A673 (cell line): ENCODE measurements around the gene ZNF486. TPM values are rescaled to one million over a fixed set of nuclear protein-coding genes. Genes with fewer than 3 reads are reported as not detected.
"Not testable (repeated sequence)": the region's sequence is repeated elsewhere in the genome, so short reads cannot be mapped to it uniquely, and the experiment has no call there.

Source experiments
- BruUV-seq: library from RNA; stranded (reverse); fragments of 400-500 nt; replicated peaks from 2 replicates; lab custom pipeline; 2021; lab: Mats Ljungman, UMichigan
- CTCF ChIA-PET: fragments of 300-600 bp; sonication (Branson Sonifier 250); formaldehyde crosslinking; loops from one replicate; lab custom pipeline; 2022; ENCODE audit warnings: antibody characterized with exemption; lab: Charles Lee
- POLR2A ChIA-PET: fragments of 300-600 bp; sonication (Branson Sonifier 250); formaldehyde crosslinking; loops from one replicate; lab custom pipeline; 2022; ENCODE audit warnings: antibody characterized with exemption; ENCODE audit not compliant: low non-redundant PET; lab: Charles Lee
- DNase-seq: peaks from one replicate; pipeline ENCODE4 v3.0.0-alpha.2; 2015; ENCODE audit warnings: low spot score
- H3K27ac ChIP-seq: fragments of 200-600 bp; sonication (generic); 2 replicates; pipeline ENCODE4 v1.5.1; 2016; ENCODE audit warnings: mixed run types, low read depth, mild to moderate bottlenecking, mixed read lengths, antibody characterized with exemption, low read length; ENCODE audit not compliant: poor library complexity, severe bottlenecking
- H3K27me3 ChIP-seq: fragments of 200-600 bp; sonication (generic); replicated peaks from 2 replicates; pipeline ENCODE4 v1.6.1; 2017; ENCODE audit warnings: mixed run types, low read depth, mild to moderate bottlenecking, mixed read lengths, antibody characterized with exemption, low read length; ENCODE audit not compliant: insufficient read depth, poor library complexity
- H3K36me3 ChIP-seq: fragments of 200-600 bp; sonication (generic); 2 replicates; pipeline ENCODE4 v1.6.1; 2016; ENCODE audit warnings: mixed run types, mild to moderate bottlenecking, mixed read lengths, antibody characterized with exemption, low read length; ENCODE audit not compliant: insufficient read depth, poor library complexity, severe bottlenecking
- H3K4me1 ChIP-seq: fragments of 200-600 bp; sonication (generic); 2 replicates; pipeline ENCODE4 v1.6.1; 2017; ENCODE audit warnings: mixed run types, mild to moderate bottlenecking, mixed read lengths, antibody characterized with exemption, low read length; ENCODE audit not compliant: insufficient read depth, poor library complexity, severe bottlenecking
- H3K4me3 ChIP-seq: fragments of 200-600 bp; sonication (generic); 2 replicates; pipeline ENCODE4 v1.5.1; 2016; ENCODE audit warnings: low read depth, mixed run types, mild to moderate bottlenecking, mixed read lengths, low read length; ENCODE audit not compliant: poor library complexity, severe bottlenecking
- H3K9me3 ChIP-seq: fragments of 200-600 bp; sonication (generic); 2 replicates; pipeline ENCODE4 v1.6.1; 2016; ENCODE audit warnings: mixed run types, low read depth, mild to moderate bottlenecking, mixed read lengths, antibody characterized with exemption, low read length; ENCODE audit not compliant: poor library complexity, severe bottlenecking
- EZH2 ChIP-seq: fragments of 200-600 bp; sonication (generic); IDR thresholded peaks from 2 replicates; pipeline ENCODE4 v1.6.1; 2017; ENCODE audit warnings: borderline replicate concordance, low read depth, mild to moderate bottlenecking, mixed read lengths, antibody characterized with exemption, low read length; ENCODE audit not compliant: poor library complexity, severe bottlenecking
- intact Hi-C: fragments of 100-400 bp; cut with micrococcal nuclease; formaldehyde crosslinking; loops from one replicate; pipeline ENCODE4 v1.10.0; 2022; ENCODE audit not compliant: unreplicated experiment
- total RNA-seq: library from RNA; stranded (reverse); gene quantifications from 2 replicates; pipeline ENCODE4 v1.2.3, GENCODE V29; 2021
- TF ChIP-seq, protein P1 (sequence below): fragments of 300-800, 200-600 bp; sonication (generic); conservative IDR thresholded peaks from 2 replicates; pipeline ENCODE4 v1.5.1; 2017; ENCODE audit warnings: low read depth, mild to moderate bottlenecking, antibody characterized with exemption, low read length, moderate library complexity, mixed read lengths

Gene ZNF486
- total RNA-seq, 1 experiment from 2014 or later: 0.92 TPM

DNA sequence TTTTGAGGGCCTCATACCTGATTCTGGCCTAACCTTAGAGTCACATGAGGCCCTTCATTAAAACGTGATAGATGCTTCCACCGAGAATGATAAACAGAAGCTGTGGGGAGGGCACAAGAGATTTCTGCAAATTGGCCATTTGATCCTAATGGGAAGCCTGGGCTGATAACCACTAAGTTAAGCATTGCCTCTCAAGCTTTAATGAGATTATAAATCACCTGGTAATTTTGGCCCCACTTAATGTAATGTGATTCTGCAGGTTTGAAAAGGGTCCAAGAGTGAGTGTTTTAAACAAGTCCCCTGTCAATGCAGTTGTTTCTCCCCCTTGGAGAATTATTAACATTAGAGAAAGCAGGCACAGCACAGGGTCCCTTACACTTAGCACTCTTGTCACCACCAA lies 42.0 kb downstream of the ZNF486 start:
- CTCF ChIA-PET: no interaction called here
- Histone ChIP-seq H3K4me1 (no peaks in the 10 kb centered on the region), H3K9me3 (peaks cover 33% of the 10 kb centered on the region), H3K27ac (no peak overlapping the region), H3K27me3 (no peaks in the 10 kb centered on the region), H3K36me3 (no peaks in the 10 kb centered on the region), H3K4me3 (no peak overlapping the region)
- no TSS peak for BruUV-seq
- intact Hi-C loops: no loop called here
- no peak for DNase-seq
- TF ChIP-seq, protein P1, sequence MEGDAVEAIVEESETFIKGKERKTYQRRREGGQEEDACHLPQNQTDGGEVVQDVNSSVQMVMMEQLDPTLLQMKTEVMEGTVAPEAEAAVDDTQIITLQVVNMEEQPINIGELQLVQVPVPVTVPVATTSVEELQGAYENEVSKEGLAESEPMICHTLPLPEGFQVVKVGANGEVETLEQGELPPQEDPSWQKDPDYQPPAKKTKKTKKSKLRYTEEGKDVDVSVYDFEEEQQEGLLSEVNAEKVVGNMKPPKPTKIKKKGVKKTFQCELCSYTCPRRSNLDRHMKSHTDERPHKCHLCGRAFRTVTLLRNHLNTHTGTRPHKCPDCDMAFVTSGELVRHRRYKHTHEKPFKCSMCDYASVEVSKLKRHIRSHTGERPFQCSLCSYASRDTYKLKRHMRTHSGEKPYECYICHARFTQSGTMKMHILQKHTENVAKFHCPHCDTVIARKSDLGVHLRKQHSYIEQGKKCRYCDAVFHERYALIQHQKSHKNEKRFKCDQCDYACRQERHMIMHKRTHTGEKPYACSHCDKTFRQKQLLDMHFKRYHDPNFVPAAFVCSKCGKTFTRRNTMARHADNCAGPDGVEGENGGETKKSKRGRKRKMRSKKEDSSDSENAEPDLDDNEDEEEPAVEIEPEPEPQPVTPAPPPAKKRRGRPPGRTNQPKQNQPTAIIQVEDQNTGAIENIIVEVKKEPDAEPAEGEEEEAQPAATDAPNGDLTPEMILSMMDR: no peak
- TF ChIP-seq EZH2: no peak
- POLR2A ChIA-PET: no interaction called here

GRCh38 chr19:20214366-20214765 lies 47.4 kb downstream of the ZNF486 start:
- H3K4me1 ChIP-seq, intact Hi-C loops, DNase-seq, CTCF ChIA-PET, H3K27ac ChIP-seq, BruUV-seq, H3K36me3 ChIP-seq, H3K4me3 ChIP-seq, POLR2A ChIA-PET, H3K27me3 ChIP-seq: not testable (repeated sequence)
- peaks cover 22% of the 10 kb centered on the region for H3K9me3 ChIP-seq

DNA sequence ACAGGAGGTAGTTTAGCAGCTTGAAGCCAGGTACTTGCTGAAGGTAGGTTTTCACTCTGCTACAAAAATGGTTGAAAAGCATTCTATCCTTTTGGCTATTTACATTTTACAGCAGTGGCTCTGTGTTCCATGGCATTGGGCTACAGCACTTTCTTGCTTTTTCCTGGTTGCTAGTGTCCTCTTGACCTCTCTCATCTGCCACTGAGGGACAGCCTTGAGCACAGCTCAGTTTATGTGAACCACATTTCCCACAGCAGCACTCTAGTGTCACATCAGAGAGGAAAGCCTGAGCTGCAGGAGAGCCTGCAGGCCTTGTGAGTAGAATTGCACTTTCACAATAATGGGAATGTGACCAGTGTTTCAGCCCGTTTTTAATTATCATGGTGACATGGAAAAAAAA lies 54.6 kb downstream of the ZNF486 start:
- POLR2A ChIA-PET, CTCF ChIA-PET, H3K4me1 ChIP-seq, BruUV-seq, H3K36me3 ChIP-seq, intact Hi-C loops, H3K27me3 ChIP-seq, DNase-seq, H3K4me3 ChIP-seq, H3K27ac ChIP-seq: not testable (repeated sequence)
- H3K9me3 ChIP-seq: peaks cover 19% of the 10 kb centered on the region

GRCh38 chr19:20233105-20233504 lies 66.1 kb downstream of the ZNF486 start:
- Histone ChIP-seq H3K36me3 (no peaks in the 10 kb centered on the region), H3K27me3 (no peaks in the 10 kb centered on the region), H3K4me1 (no peaks in the 10 kb centered on the region), H3K4me3 (no peak overlapping the region), H3K9me3 (peaks cover 14% of the 10 kb centered on the region), H3K27ac (no peak overlapping the region)
- ChIA-PET POLR2A (no interaction called here), CTCF (no interaction called here)
- intact Hi-C loops: no loop called here
- no TSS peak for BruUV-seq
- DNase-seq: no peak
- TF ChIP-seq, protein P1: no peak
- no peak for TF ChIP-seq EZH2
